ENCODE measurements around the gene SETD7. TPM values are rescaled to one million over a fixed set of nuclear protein-coding genes. Genes with fewer than 3 reads are reported as not detected.

SETD7 gene
- total RNA-seq, 6 experiments from 2014 or later, result 31.6 to 53.7 (median 45.4) TPM

DNA sequence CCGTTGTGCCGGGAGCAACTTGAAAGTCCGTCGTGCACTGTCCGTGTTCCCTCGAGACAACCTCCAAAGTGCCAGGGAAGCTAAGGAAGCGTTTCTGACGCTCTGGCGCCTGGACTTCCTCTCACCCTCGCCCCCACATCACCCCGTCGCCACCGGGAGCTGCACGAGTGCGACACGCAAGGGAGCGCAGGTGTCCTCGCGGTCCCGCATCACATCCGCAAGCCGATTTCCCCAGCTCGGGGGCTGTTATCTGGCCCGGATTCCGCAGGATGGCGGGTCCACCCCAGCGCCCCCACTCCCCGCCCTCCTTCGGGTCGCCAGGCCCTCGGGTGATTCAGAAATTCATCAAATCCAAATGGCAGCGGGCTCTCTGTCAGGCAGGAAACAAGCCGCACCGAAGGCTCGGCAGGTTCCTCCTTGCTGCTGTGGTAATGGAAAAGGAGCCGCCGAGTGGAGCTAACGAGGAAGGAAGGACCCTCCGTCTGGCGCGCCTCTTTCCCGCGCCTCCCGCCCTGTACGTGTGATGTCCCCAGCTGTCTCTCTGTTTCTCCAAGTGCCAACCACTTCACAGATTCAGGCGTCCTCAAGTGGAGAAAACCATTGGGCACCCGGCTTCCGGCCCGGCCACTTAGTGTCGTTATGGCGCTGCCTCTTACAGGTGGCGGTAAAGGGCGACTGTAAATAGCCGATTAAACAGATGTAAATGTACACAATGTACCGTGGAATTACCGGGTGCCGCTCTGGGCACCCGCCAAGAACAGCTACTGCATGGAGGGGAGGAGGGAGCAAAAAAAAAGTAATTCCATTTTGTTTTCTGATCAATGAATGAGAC, 921 bp upstream of the SETD7 start:
- H3K36me3 ChIP-seq, result no peaks in the 10 kb centered on the region
- no peak for TF ChIP-seq POLR2A (IDR thresholded peaks at IDR 0.05)
- TF ChIP-seq, protein P1, sequence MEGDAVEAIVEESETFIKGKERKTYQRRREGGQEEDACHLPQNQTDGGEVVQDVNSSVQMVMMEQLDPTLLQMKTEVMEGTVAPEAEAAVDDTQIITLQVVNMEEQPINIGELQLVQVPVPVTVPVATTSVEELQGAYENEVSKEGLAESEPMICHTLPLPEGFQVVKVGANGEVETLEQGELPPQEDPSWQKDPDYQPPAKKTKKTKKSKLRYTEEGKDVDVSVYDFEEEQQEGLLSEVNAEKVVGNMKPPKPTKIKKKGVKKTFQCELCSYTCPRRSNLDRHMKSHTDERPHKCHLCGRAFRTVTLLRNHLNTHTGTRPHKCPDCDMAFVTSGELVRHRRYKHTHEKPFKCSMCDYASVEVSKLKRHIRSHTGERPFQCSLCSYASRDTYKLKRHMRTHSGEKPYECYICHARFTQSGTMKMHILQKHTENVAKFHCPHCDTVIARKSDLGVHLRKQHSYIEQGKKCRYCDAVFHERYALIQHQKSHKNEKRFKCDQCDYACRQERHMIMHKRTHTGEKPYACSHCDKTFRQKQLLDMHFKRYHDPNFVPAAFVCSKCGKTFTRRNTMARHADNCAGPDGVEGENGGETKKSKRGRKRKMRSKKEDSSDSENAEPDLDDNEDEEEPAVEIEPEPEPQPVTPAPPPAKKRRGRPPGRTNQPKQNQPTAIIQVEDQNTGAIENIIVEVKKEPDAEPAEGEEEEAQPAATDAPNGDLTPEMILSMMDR (IDR thresholded peaks at IDR 0.05), result peak in 2 of 4 donors; percentile 21 to 25
- no peaks in the 10 kb centered on the region for H3K9me3 ChIP-seq
- peak overlapping the region; percentile 85 to 93 (median 85) for H3K4me3 ChIP-seq
- ATAC-seq (peak; percentile 29 to 47 (median 34)), DNase-seq (peak; percentile 72 to 76 (median 76))
- H3K27ac ChIP-seq, result peak overlapping the region; percentile 99 to 100 (median 100)
- intact Hi-C loops (cut with DNase I), result loop anchor here in 1 of 2 donors (5.0 kb wide), 1 partner anchor 100 kb away; no protein-coding TSS in a partner anchor
- no peaks in the 10 kb centered on the region for H3K27me3 ChIP-seq
- peaks cover 0 to 51% (median 27%) of the 10 kb centered on the region in 4 donors for H3K4me1 ChIP-seq
- WGBS (ENCODE audit: insufficient coverage, low coverage, low lambda C conversion rate, missing lambda C conversion rate), result 0% methylated on average over 27 of the region's 58 CpGs

DNA sequence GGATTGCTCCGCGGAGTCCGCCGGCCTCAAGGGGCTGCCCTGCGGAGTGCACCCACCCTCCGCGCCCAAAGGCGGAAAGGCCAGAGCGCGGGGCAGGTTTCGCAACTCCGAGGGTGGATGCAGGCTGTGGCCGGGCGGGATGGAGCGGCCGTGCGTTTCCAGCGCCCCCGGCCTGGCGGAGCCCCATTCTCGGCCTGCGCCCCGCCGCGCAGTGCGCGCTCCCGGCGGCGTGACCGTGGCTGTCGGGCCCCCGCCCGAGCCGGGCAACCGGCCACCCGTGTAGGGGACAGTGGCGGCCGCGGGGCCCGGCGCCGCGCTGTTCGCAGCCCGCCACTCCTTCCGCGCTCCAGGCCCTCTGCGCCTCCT, 331 bp downstream of the SETD7 start:
- intact Hi-C loops (cut with DNase I), result loop anchor here in 1 of 2 donors (5.0 kb wide), 1 partner anchor 98 kb away; no protein-coding TSS in a partner anchor
- 0% methylated on average over 2 of the region's 49 CpGs for WGBS (ENCODE audit: insufficient coverage, low coverage, low lambda C conversion rate, missing lambda C conversion rate)

DNA sequence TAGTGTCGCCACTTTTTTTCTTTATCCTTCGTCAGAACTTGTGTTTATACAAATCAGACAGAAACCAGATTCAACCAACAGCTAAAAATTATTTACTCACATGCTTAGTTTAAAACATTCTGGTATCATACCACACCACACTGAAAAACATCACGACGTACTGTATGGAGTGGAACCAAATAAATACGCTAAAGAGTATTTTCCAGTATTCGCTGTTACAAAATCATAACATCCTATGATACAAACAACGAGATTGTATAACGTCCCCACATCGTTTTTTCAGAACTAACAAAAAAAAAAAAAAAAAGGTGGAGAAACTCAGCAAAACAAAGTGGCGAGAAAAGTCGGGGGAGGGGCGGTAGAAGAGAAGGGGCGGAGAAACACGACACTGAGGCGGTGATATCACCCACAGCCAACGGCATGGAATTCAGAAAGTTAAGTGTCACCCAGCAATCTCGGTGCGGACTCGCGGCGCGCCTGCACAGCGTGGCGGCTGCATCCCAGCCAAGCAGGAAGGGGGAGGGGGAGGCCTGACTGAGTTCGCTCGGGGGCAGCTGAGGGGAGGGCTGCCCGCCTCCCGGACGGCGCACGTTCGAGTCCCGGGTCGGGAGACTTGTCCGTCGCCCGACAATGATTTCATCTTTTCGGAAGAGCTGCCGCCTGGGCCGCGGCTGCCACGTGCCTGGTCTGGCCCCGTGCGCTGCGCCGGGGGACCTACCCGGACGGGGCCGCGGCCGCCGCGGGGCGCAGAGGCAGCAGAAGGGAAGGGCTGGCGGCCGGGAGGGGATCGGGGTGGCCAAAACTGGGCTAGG, 920 bp downstream of the SETD7 start:
- DNase-seq, result peak; percentile 93 to 94 (median 94)
- WGBS (ENCODE audit: insufficient coverage, low coverage, low lambda C conversion rate, missing lambda C conversion rate), result 3% methylated on average over 16 of the region's 57 CpGs
- Histone ChIP-seq H3K4me1 (peaks cover 0 to 60% (median 23%) of the 10 kb centered on the region in 4 donors), H3K9me3 (no peaks in the 10 kb centered on the region), H3K36me3 (no peaks in the 10 kb centered on the region), H3K27ac (peak overlapping the region; percentile 99 to 100 (median 100)), H3K27me3 (no peaks in the 10 kb centered on the region), H3K4me3 (peak overlapping the region; percentile 85 to 93 (median 85))
- intact Hi-C loops (cut with DNase I), result loop anchor here in 1 of 2 donors (5.0 kb wide), 1 partner anchor 98 kb away; no protein-coding TSS in a partner anchor
- ATAC-seq, result peak; percentile 69 to 77 (median 71)
- TF ChIP-seq POLR2A (IDR thresholded peaks at IDR 0.05), result peak; percentile 85
- TF ChIP-seq, protein P1 (IDR thresholded peaks at IDR 0.05), result no peak

More for the DNA sequence above, 331 bp downstream of the SETD7 start:
- Histone ChIP-seq H3K9me3 (no peaks in the 10 kb centered on the region), H3K4me1 (peaks cover 0 to 60% (median 26%) of the 10 kb centered on the region in 4 donors), H3K36me3 (no peaks in the 10 kb centered on the region), H3K27ac (peak overlapping the region; percentile 99 to 100 (median 100)), H3K27me3 (no peaks in the 10 kb centered on the region), H3K4me3 (peak overlapping the region; percentile 85 to 93 (median 85))
- TF ChIP-seq, protein P1 (IDR thresholded peaks at IDR 0.05), result no peak
- TF ChIP-seq POLR2A (IDR thresholded peaks at IDR 0.05), result no peak
- DNase-seq (peak; percentile 75 to 84 (median 81)), ATAC-seq (peak; percentile 9 to 51 (median 32))

DNA sequence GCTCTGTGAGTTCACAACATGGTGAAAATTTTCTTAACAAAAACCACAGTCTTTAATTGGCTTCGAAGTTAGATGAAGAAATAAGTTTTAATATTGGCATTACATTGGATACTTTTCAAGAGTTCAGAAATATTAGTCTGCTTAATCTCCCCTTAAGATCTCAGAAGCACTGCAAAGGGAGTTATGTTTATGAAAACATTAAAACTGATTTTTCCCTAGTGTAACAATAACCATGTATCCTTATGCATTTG, 1.5 kb downstream of the SETD7 start:
- Histone ChIP-seq H3K4me3 (peak overlapping the region; percentile 85 to 93 (median 85)), H3K9me3 (no peaks in the 10 kb centered on the region), H3K36me3 (no peaks in the 10 kb centered on the region), H3K27me3 (no peaks in the 10 kb centered on the region), H3K27ac (peak overlapping the region; percentile 99 to 100 (median 100)), H3K4me1 (peaks cover 0 to 57% (median 22%) of the 10 kb centered on the region in 4 donors)
- WGBS (ENCODE audit: insufficient coverage, low coverage, low lambda C conversion rate, missing lambda C conversion rate), result 24% methylated on average over 1 of the region's 1 CpG
- no peak for TF ChIP-seq POLR2A (IDR thresholded peaks at IDR 0.05)
- DNase-seq (no peak), ATAC-seq (no peak)
- intact Hi-C loops (cut with DNase I), result no loop called here
